ENCODE measurements around the gene C3orf20. TPM values are rescaled to one million over a fixed set of nuclear protein-coding genes. Genes with fewer than 3 reads are reported as not detected.

Gene C3orf20
- total and polyA plus RNA-seq, 9 of the 15 experiments (the other 6 are each of a cell fraction or from before 2014, with no cell fraction given), result 0.04 TPM; not detected in 8

DNA sequence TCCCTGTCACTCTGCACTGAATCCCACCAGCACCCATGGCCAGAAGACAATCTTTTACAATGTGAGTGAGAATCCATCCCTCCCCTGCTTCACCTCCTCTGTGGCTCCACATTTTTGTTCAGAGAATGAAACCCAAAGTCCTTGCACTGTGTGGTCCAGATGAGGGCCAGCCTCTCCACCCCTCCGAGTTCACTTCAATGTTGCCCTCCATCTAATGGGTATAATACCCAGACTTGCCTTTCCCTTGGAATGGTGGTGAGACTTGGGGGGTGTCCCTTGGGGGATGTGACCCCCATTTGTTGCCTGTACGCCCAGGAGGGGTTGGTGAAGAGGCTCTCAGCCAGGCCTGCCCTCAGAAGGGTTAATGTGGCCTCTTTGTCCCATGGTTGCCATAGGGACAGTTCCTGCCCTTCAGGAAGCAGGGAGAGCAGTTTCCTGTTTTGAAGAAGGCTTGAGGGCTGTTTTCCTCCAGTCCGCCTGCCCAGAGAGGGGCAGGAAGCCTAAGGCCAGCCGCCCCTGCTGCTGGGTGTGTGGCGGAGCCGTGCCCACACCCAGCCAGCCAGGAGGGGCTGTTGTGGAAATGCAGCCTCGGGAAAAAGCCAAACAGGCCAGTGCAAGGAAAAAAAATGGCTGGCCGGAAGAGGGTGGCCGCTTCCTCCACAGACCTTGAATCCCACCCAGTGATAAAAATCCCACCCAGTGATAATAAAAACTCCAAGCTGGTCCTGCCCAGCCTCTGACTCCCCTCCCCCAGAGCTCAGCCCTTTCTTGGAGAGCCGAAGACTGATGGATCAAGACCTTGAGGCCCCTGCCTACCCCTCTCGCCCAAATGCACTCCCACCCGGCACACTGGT lies 129.3 kb downstream of the C3orf20 start:
- no peak overlapping the region for H3K4me3 ChIP-seq

More for the DNA sequence above, 129.3 kb downstream of the C3orf20 start:
- no peaks in the 10 kb centered on the region for H3K79me2 ChIP-seq (ENCODE audit: control insufficient read depth, insufficient read depth, low read length)
- no peak overlapping the region for H3K27ac ChIP-seq (ENCODE audit: extremely low read depth, low read depth, low read length)
- H2AFZ ChIP-seq (ENCODE audit: low read depth, low read length), result no peak overlapping the region
- no peak for FAIRE-seq
- H3K36me3 ChIP-seq (ENCODE audit: control insufficient read depth, insufficient read depth, low read length), result no peaks in the 10 kb centered on the region
- in situ Hi-C loops (cut with MboI) (no loop called here), intact Hi-C loops (cut with micrococcal nuclease) (no loop called here)
- peaks cover 0 to 5% of the 10 kb centered on the region in 2 experiments; a peak in 3 of 5 replicates for H3K4me1 ChIP-seq (replicated peaks in 1 of 2; ENCODE audit: control insufficient read depth in 2 of 2, insufficient read depth in 2 of 2, low read length in 2 of 2)
- 6% methylated on average over 12 of the region's 12 CpGs for WGBS (ENCODE audit: insufficient coverage, low coverage, missing lambda C conversion rate)
- peaks cover 10% of the 10 kb centered on the region; the same call in 1 of the 2 replicates for H4K20me1 ChIP-seq (replicated peaks; ENCODE audit: control insufficient read depth, insufficient read depth, low read length)
- peak; percentile 15 for ATAC-seq
- H3K4me2 ChIP-seq (ENCODE audit: insufficient read depth, low read length), result no peak overlapping the region; the same call in 1 of the 2 replicates
- no peaks in the 10 kb centered on the region for H3K9me3 ChIP-seq (replicated peaks; ENCODE audit: control insufficient read depth, insufficient read depth, low read depth, low read length)
- POLR2A ChIA-PET, result no interaction called here
- H3K9ac ChIP-seq (ENCODE audit: insufficient read depth in 1 of 2, low read depth in 2 of 2, low read length in 2 of 2), result no peak overlapping the region
- peaks cover 28 to 79% of the 10 kb centered on the region in 2 experiments for H3K27me3 ChIP-seq (ENCODE audit: control insufficient read depth in 2 of 2, insufficient read depth in 2 of 2, low read length in 2 of 2)
- CTCF ChIA-PET (ENCODE audit: low intra/inter-chr PET ratio), result no interaction called here
- no peak for DNase-seq (ENCODE audit: extremely low read depth in 1 of 4, low spot score in 3 of 4)
- TF ChIP-seq YY1 (IDR thresholded peaks at IDR 0.05; ENCODE audit: borderline replicate concordance in 1 of 3, control insufficient read depth in 1 of 3, extremely low read depth in 1 of 3, insufficient read depth in 3 of 3, insufficient read length in 1 of 3, insufficient replicate concordance in 2 of 3, low read depth in 1 of 3, low read length in 2 of 3), result peak in 1 of 3 experiments; percentile 15
- no peak for TF ChIP-seq RBM25 (IDR thresholded peaks at IDR 0.05; ENCODE audit: low read depth, low read length, severe bottlenecking)
- TF ChIP-seq RFX1 (IDR thresholded peaks at IDR 0.05), result peak; percentile 78
- no peak for TF ChIP-seq ZNF121 (CRISPR knock-in tag; conservative IDR thresholded peaks at IDR 0.05)
- peak; percentile 46; the same call in 1 of the 2 replicates for TF ChIP-seq GABPA (tag; conservative IDR thresholded peaks at IDR 0.05; ENCODE audit: low read depth)
- no TSS peak for BruUV-seq (replicated peaks)
- no peaks in the 10 kb centered on the region for H3K9me1 ChIP-seq (ENCODE audit: control insufficient read depth, insufficient read depth, low read length)
